ENCODE measurements around the gene PPM1M.
A peak's percentile ranks its signal among the peaks of the same experiment; 100 is the strongest.

Gene PPM1M

GRCh38 chr3:52245322-52246263, at the start of gene PPM1M:
Gene PPM1M (plus strand): TSS chr3:52245759. CDS start chr3:52245825, 66 bp downstream.
- no peak for DNase-seq (ENCODE audit: low read depth)

DNA sequence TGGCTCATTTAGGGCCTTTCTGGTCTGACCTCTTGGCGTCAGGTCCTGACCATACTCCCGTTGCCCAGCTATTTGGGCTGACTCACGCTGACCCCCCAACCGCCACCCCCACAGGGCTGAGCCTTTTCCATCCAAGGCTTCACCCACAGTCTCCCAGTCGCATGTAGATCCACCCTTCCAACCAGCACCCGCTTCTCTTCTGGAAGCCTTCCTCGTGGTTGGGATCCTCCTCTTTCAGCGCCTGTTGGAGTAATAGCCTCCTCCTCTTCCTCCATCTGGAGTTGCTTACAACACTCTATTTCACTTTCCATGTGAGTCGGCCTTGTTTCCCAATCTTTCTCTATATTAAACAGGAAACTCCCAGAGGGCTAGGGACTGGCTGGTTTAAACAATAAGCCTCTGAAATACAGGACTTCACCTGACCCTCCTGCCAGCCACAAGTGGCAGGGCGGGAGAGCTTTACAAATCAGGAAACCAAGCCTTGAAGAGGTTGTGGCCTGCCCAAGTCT, 49.7 kb upstream of the PPM1M start:
- peak; percentile 18 for DNase-seq (ENCODE audit: low read depth)

- no peak for DNase-seq (ENCODE audit: low read depth)
Observed at GRCh38 chr3:52196977-52197376, 48.6 kb upstream of the PPM1M start.

GRCh38 chr3:52197499-52197841, 48.1 kb upstream of the PPM1M start:
- no peak for DNase-seq (ENCODE audit: low read depth)

DNA sequence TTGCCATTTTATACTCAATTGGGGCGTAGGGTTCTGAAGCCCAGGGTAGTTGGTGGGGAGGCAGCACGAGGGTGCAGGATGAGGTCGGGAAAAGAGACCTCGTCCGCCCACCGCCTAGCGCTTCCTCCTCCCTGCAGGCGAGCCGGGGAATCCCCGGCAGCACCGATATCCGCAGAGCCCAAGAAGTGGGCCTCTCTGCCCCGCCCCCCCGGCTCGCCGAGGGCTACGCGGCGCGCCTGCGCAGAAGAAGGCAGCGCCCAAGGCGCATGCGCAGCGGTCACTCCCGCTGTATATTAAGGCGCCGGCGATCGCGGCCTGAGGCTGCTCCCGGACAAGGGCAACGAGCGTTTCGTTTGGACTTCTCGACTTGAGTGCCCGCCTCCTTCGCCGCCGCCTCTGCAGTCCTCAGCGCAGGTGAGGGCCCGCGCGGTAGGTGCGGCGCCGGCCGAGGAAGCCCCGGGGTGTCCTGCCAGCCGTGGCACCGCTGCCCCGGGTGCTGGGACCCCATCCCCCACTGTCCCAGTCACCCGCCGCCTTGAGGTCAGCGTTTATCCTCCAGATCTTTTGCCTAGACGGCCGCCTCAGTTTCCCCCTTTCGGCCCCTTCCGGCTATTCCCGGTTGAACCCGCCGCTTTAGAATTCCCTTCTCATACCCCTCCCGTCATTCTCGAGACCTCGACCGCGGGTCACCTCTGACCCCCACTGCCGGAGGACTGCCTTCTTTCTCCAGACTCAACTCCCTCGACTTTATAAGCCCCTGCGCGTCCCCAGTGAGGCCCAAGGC, 47.5 kb upstream of the PPM1M start, which contains the start of gene ALAS1:
ALAS1 (plus strand) TSS at position 319 of the 784 bp plus-strand sequence. CDS start 1,082 bp downstream, outside the sequence.
- DNase-seq (ENCODE audit: low read depth): peak; percentile 81

- no peak for DNase-seq (ENCODE audit: low read depth)
Observed at GRCh38 chr3:52198643-52199608, 46.6 kb upstream of the PPM1M start.

DNA sequence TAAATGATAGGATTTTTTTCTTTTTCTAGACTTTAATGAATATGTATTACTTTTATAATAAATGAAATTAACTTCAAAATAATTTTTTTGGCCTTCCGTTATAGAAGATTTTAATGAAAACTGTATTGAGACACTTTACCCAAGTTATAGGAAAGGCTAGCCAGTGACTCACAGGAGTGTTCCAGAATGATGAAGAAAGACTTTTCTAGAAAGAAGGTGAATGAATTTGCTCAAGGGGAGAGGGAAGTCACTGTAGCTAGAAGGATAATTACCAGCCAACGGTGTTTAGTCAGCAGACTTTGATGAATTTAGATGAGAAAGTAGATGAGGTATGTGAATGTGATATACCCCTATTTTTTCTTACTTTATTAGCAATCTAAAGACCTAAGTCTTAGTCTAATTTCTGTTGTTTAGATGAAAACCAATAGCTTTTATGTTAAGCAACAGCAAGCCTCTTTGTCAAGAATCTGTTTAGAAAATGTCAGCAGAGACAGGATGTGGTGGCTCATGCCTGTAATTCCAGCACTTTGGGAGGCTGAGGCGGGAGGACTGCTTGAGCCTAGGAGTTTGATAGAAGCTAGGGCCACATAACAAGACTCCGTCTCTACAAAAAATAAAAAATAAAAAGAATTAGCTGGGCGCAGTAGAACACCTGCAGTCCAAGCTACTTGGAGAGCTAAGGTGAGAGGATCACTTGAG, 44.4 kb upstream of the PPM1M start:
- no peak for DNase-seq (ENCODE audit: low read depth)

- DNase-seq (ENCODE audit: low read depth): no peak
Observed at GRCh38 chr3:52202384-52203077, 43.0 kb upstream of the PPM1M start.

DNA sequence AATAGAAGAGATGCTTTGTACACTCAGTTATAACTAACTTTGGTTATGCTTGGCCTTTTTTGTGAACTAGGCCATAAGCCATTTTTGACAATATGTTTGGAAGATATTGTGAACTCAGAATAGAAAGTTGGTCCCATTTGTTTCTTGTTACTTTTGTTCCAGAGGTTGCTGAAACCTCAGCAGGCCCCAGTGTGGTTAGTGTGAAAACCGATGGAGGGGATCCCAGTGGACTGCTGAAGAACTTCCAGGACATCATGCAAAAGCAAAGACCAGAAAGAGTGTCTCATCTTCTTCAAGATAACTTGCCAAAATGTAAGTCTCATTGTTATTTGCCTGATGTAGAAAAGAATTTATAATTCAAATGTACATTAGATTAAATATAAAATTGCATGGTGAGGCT, 41.9 kb upstream of the PPM1M start:
- DNase-seq (ENCODE audit: low read depth): no peak

DNA sequence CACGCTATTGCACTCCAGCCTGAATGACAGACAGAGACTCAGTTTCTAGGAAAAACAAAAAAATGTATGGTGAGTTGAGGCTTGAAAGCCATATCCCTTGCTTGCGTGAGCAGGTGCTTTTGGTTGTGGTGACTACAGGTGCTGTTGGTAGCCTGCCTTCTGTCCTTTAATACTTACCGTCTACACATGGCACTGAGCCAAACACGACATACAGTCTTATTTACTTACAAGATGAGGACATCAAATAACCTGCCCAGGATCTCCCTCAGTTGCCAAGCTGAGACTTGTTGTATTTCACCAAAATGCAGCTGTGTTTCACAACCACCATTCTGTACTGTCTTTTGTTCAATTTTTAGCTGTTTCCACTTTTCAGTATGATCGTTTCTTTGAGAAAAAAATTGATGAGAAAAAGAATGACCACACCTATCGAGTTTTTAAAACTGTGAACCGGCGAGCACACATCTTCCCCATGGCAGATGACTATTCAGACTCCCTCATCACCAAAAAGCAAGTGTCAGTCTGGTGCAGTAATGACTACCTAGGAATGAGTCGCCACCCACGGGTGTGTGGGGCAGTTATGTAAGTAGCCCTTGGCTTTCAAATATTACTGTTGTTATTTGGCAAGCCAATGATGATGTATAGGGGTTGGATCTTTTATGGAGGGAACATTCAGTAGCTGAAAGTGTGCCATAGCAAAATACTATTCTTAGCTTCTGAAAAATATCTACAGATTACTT, 41.1 kb upstream of the PPM1M start:
- no peak for DNase-seq (ENCODE audit: low read depth)

DNA sequence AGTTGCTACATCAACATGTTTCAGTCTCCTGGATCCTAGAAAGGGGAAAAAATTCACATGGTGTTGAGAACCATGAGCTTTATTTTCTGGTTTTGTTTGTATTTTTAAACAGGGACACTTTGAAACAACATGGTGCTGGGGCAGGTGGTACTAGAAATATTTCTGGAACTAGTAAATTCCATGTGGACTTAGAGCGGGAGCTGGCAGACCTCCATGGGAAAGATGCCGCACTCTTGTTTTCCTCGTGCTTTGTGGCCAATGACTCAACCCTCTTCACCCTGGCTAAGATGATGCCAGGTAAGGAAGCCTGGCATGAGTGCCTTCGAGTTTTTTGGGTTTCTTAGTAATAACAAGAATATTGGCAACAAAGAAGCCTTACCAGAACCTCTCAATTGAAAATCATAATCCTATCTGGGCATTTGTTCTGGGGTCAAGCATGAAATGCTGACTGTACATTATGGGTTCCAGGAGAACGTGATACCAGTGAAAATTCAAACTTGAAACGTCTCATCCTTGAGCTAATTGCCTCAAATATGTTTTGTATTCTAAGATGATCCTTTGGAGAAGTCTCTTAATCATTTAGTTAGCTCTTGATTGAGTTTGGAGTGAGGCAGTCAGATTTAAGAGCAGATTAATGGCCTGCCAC, 39.7 kb upstream of the PPM1M start:
- DNase-seq (ENCODE audit: low read depth): no peak

DNA sequence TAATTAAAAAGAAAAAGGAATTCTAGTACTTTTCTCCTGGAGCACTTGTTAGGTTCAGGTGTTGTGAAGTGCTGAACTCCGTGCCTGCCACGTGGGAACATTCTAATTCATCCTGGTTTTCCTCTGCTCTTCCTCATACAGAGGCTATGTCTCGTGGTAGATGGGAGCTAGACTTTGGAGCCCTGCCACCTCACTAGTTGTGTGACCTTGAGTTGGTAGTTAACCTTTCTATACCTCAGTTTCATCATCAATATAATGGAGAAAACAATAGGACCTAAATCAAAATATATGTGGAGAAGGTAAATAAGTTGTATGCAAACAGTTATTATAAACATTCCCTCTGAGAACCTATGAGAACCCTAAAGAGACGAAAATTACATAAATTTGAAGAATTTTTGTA, 37.0 kb upstream of the PPM1M start:
- DNase-seq (ENCODE audit: low read depth): no peak

DNA sequence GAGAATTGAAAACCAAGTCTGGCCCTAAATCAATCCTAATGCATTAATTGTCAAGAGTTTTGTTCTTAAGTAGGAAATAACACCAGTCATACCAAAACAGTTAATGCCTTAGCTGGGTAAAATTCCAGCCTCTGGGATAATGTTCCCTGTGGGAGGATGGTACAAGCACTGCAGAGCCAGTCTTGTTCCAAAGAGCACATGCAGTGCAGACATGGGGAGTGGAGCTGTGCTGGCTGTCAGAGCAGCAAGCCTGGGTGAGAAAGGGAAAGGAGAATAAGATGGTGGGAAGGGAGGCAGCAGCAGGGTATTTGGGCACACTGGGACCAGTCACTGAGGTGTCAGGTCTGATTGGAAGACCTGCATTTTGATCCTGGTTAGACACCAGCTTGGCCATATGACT, 35.5 kb upstream of the PPM1M start:
- DNase-seq (ENCODE audit: low read depth): no peak

DNA sequence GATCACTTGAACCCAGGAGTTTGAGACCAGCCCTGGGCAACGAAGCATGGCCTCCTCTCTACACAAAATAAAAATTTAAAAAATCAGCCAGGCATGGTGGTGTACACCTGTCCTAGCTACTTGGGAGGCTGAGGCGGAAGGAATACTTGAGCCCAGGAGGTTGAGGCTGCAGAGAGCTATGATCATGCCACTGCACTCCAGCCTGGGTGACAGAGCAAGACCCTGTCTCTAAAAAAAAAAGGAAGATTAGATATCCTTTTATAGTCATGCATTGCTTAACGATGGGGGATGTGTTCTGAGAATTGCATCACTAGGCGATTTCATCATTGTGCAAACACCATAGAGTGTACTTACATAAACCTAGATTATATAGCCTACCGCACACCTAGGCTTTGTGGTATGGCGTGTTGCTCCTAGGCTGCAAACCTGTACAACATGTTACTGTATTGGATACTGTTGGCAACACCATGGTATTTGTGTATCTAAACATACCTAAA, 35.0 kb upstream of the PPM1M start:
- no peak for DNase-seq (ENCODE audit: low read depth)

- no peak for DNase-seq (ENCODE audit: low read depth)
Observed at GRCh38 chr3:52211268-52211891, 34.2 kb upstream of the PPM1M start.

DNA sequence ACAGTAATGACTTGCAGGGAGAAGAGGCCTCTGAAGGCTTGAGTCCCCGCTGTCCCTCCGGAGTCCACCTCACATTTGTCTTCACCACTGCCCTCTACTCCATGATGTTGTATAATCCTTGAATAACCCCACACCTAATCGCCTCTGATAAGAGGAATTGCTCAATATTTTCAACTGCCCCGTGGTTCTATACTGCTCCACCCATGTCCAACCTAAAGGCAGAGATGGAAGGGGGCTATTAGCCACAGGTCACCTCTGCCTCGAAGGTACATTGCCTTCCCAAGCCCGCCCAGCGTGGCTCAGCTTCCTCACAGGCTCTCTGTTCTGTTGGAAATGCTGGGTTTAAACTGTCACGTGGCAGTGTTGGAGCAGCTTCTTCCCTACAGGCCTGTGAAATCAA, 32.6 kb upstream of the PPM1M start:
- no peak for DNase-seq (ENCODE audit: low read depth)

GRCh38 chr3:52213901-52214300, 31.7 kb upstream of the PPM1M start:
- no peak for DNase-seq (ENCODE audit: low read depth)

GRCh38 chr3:52215351-52215750, 30.2 kb upstream of the PPM1M start:
- no peak for DNase-seq (ENCODE audit: low read depth)

All from fibroblast of the conjunctiva (primary cell).